ENCODE measurements around the gene CHAMP1. TPM values are rescaled to one million over a fixed set of nuclear protein-coding genes. Genes with fewer than 3 reads are reported as not detected.

Gene CHAMP1
- total and polyA plus RNA-seq, 2 of the 4 experiments (the other 2 are of a cell fraction): 13.3 to 32.7 TPM

DNA sequence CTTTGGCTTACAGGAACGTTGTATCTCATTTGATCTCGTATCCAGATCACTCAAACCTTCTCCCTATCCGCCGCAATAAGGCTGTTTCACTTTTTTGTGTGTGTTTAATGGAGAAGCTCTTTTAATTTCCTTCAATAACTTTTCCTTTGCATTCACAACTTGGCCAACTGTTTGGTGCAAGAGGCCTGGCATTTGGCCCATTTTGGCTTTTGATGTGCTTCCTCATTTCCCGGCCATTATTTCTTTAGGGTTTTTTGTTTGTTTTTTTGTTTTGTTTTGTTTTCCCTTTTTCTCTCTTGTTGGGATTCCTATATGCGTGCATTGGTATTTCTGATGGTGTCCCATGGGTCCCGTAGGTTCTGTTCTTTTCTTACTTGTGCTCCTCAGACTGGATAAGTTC, 39.0 kb upstream of the CHAMP1 start:
- BruUV-seq (replicated peaks): no TSS peak

More for the DNA sequence above, 39.0 kb upstream of the CHAMP1 start:
- Histone ChIP-seq H3K9me3 (ENCODE audit: control insufficient read depth, insufficient read depth, low read length) (no peaks in the 10 kb centered on the region), H3K36me3 (ENCODE audit: control insufficient read depth, insufficient read depth, low read length) (peaks cover 27% of the 10 kb centered on the region), H2BK20ac (ENCODE audit: low read depth, low read length) (no peak overlapping the region), H3K4ac (ENCODE audit: low read depth, low read length) (no peak overlapping the region), H2BK5ac (ENCODE audit: low read depth, low read length, poor library complexity, severe bottlenecking) (no peak overlapping the region), H4K91ac (ENCODE audit: insufficient read depth, low read depth, low read length) (no peak overlapping the region), H3K18ac (ENCODE audit: low read depth, low read length) (no peak overlapping the region), H3K79me1 (ENCODE audit: low read depth in 1 of 2, low read length in 2 of 2) (peaks cover 14 to 41% of the 10 kb centered on the region in 2 experiments; a peak in 3 of 4 replicates), H2AK5ac (ENCODE audit: low read depth, low read length) (no peak overlapping the region), H3K27ac (ENCODE audit: insufficient read depth, low read length) (no peak overlapping the region), H2AK9ac (replicated peaks; ENCODE audit: low read depth, low read length, poor library complexity) (no peak overlapping the region), H2BK15ac (ENCODE audit: low read depth, low read length) (no peak overlapping the region), H3K4me2 (ENCODE audit: low read depth, low read length) (no peak overlapping the region), H3K27me3 (ENCODE audit: control insufficient read depth, insufficient read depth, low read length) (no peaks in the 10 kb centered on the region), H3K4me1 (ENCODE audit: control insufficient read depth, insufficient read depth, low read length) (peaks cover 3% of the 10 kb centered on the region), H3K9me1 (ENCODE audit: insufficient read depth, low read length) (peaks cover 13% of the 10 kb centered on the region), H3K14ac (replicated peaks; ENCODE audit: low read depth, low read length) (no peak overlapping the region), H4K20me1 (ENCODE audit: insufficient read depth, low read length) (no peaks in the 10 kb centered on the region), H2AFZ (replicated peaks; ENCODE audit: low read length, poor library complexity) (no peak overlapping the region), H2BK120ac (ENCODE audit: low read depth, low read length) (no peak overlapping the region), H3K56ac (ENCODE audit: extremely low read depth, insufficient read depth, low read length) (no peak overlapping the region), H4K5ac (ENCODE audit: low read depth, low read length) (no peak overlapping the region), H3K4me3 (ENCODE audit: insufficient read depth, low read depth, low read length) (no peak overlapping the region), H4K8ac (ENCODE audit: low read depth in 2 of 2, low read length in 2 of 2) (no peak overlapping the region), H3K23ac (ENCODE audit: low read depth, low read length) (no peak overlapping the region), H3K9ac (ENCODE audit: low read depth, low read length) (no peak overlapping the region)
- ChIA-PET POLR2A (ENCODE audit: unreplicated experiment) (no interaction called here), CTCF (no interaction called here)
- intact Hi-C loops (cut with micrococcal nuclease): no loop called here
- no CpG with 5 or more reads among the region's 7 CpGs for WGBS, 2 experiments (ENCODE audit: extremely low coverage in 2 of 2, insufficient read length in 1 of 2)
- DNase-seq: no peak
- TF ChIP-seq USF2 (IDR thresholded peaks at IDR 0.05; ENCODE audit: low read depth, low read length) (no peak), CHD1 (IDR thresholded peaks at IDR 0.05; ENCODE audit: low read depth, low read length) (no peak), RCOR1 (IDR thresholded peaks at IDR 0.05; ENCODE audit: insufficient replicate concordance, low read length) (no peak), BHLHE40 (IDR thresholded peaks at IDR 0.05; ENCODE audit: low read depth, low read length) (no peak), POLR2A (IDR thresholded peaks at IDR 0.05; ENCODE audit: low read depth, low read length) (no peak), MAFK (IDR thresholded peaks at IDR 0.05; ENCODE audit: low read depth, low read length) (no peak), CTCF (conservative IDR thresholded peaks at IDR 0.05; ENCODE audit: low read depth, low read length) (no peak), RAD21 (IDR thresholded peaks at IDR 0.05; ENCODE audit: low read length) (no peak), CEBPB (IDR thresholded peaks at IDR 0.05; ENCODE audit: low read depth, low read length) (no peak), FOS (IDR thresholded peaks at IDR 0.05; ENCODE audit: low read depth, low read length) (no peak), NFE2L2 (IDR thresholded peaks at IDR 0.05; ENCODE audit: low read depth, low read length) (no peak), RFX5 (IDR thresholded peaks at IDR 0.05; ENCODE audit: low read depth, low read length) (no peak), SMC3 (IDR thresholded peaks at IDR 0.05; ENCODE audit: low read depth, low read length) (no peak), MAZ (IDR thresholded peaks at IDR 0.05; ENCODE audit: borderline replicate concordance, low read depth, low read length) (no peak), MXI1 (IDR thresholded peaks at IDR 0.05; ENCODE audit: borderline replicate concordance, low read depth, low read length) (no peak)
- TF ChIP-seq, protein P1, sequence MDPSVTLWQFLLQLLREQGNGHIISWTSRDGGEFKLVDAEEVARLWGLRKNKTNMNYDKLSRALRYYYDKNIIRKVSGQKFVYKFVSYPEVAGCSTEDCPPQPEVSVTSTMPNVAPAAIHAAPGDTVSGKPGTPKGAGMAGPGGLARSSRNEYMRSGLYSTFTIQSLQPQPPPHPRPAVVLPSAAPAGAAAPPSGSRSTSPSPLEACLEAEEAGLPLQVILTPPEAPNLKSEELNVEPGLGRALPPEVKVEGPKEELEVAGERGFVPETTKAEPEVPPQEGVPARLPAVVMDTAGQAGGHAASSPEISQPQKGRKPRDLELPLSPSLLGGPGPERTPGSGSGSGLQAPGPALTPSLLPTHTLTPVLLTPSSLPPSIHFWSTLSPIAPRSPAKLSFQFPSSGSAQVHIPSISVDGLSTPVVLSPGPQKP (IDR thresholded peaks at IDR 0.05; ENCODE audit: borderline replicate concordance, low read depth, low read length): no peak
- ATAC-seq (ENCODE audit: low read depth): no peak
- dilution Hi-C loops (cut with HindIII; ENCODE audit: low sequenced_read_pairs, unreplicated experiment): no loop called here
- in situ Hi-C loops (cut with MboI; ENCODE audit: low sequenced_read_pairs): no loop called here

Data from IMR-90 (cell line).